DND-41 (cell line): ENCODE data around the gene PLEKHA3.

Experiments
- ATAC-seq: fragments of 200-7000 bp; cut with Tn5 transposase; 3 replicates; pipeline ENCODE4 v1.9.1; 2021; ENCODE audit warnings: low read depth; ENCODE audit not compliant: insufficient read depth
- DNase-seq: peaks from one replicate; pipeline ENCODE4 v3.0.0-alpha.2; 2020
- H2AFZ ChIP-seq: 2 replicates; pipeline ENCODE4 v1.6.0; 2012; ENCODE audit warnings: low read depth, low read length
- H3K27ac ChIP-seq: 2 replicates; pipeline ENCODE4 v1.5.1; 2012; ENCODE audit warnings: low read length, inconsistent platforms
- H3K27me3 ChIP-seq: fragments of 200-600 bp; sonication (generic); 2 replicates; pipeline ENCODE4 v1.6.0; 2012; ENCODE audit warnings: low read length, mild to moderate bottlenecking, inconsistent platforms; ENCODE audit not compliant: insufficient read depth, poor library complexity
- H3K36me3 ChIP-seq: 2 replicates; pipeline ENCODE4 v1.5.1; 2012; ENCODE audit warnings: low read length, inconsistent platforms; ENCODE audit not compliant: insufficient read depth
- H3K4me1 ChIP-seq: 2 replicates; pipeline ENCODE4 v1.5.1; 2012; ENCODE audit warnings: mild to moderate bottlenecking, low read length; ENCODE audit not compliant: insufficient read depth
- H3K4me2 ChIP-seq: 2 replicates; pipeline ENCODE4 v1.6.0; 2012; ENCODE audit warnings: mild to moderate bottlenecking, moderate library complexity, low read length, inconsistent platforms; ENCODE audit not compliant: insufficient read depth
- H3K4me3 ChIP-seq, 2 experiments: fragments of 200-600 bp in 1 of 2; shearing (Covaris generic) in 1 of 2; 2 replicates each; pipeline ENCODE4 v1.5.1; 2012 to 2016; ENCODE audit warnings: inconsistent platforms in 2 of 2, low read length in 2 of 2, mild to moderate bottlenecking in 2 of 2, low read depth in 1 of 2, moderate library complexity in 1 of 2
- H3K79me2 ChIP-seq: 2 replicates; pipeline ENCODE4 v1.6.0; 2012; ENCODE audit warnings: low read length, inconsistent platforms; ENCODE audit not compliant: insufficient read depth
- H3K9ac ChIP-seq: 2 replicates; pipeline ENCODE4 v1.6.0; 2012; ENCODE audit warnings: low read depth, mild to moderate bottlenecking, inconsistent platforms, low read length, moderate library complexity
- H3K9me3 ChIP-seq: 2 replicates; pipeline ENCODE4 v1.5.1; 2012; ENCODE audit warnings: low read length, moderate library complexity, mild to moderate bottlenecking, inconsistent platforms; ENCODE audit not compliant: insufficient read depth, severe bottlenecking
- H4K20me1 ChIP-seq: 2 replicates; pipeline ENCODE4 v1.6.0; 2012; ENCODE audit warnings: low read length; ENCODE audit not compliant: insufficient read depth
- CTCF ChIP-seq: IDR thresholded peaks from 2 replicates; pipeline ENCODE4 v1.5.1; 2012; ENCODE audit warnings: borderline replicate concordance, low read length, moderate library complexity, mild to moderate bottlenecking; ENCODE audit not compliant: poor library complexity, severe bottlenecking; ENCODE audit errors: extremely low read depth
- EZH2 ChIP-seq: IDR thresholded peaks from 3 replicates; pipeline ENCODE4 v1.6.1; 2012; ENCODE audit warnings: borderline replicate concordance, low read depth, mild to moderate bottlenecking, moderate library complexity, low read length, inconsistent platforms; ENCODE audit not compliant: severe bottlenecking

PLEKHA3 gene

GRCh38 chr2:178473373-178473772 is 6.9 kb upstream of the PLEKHA3 start:
- Histone ChIP-seq H3K27me3 (no peaks in the 10 kb centered on the region), H3K4me3 (no peak overlapping the region), H2AFZ (no peak overlapping the region), H3K9me3 (no peaks in the 10 kb centered on the region), H3K27ac (no peak overlapping the region), H3K4me2 (no peak overlapping the region), H3K79me2 (peaks cover 26% of the 10 kb centered on the region), H3K36me3 (peaks cover 6% of the 10 kb centered on the region; the same call in 1 of the 2 replicates), H3K4me1 (peaks cover 21% of the 10 kb centered on the region), H4K20me1 (no peaks in the 10 kb centered on the region), H3K9ac (no peak overlapping the region)
- ATAC-seq (no peak), DNase-seq (no peak)
- no peak for TF ChIP-seq EZH2
- no peak for TF ChIP-seq CTCF

GRCh38 chr2:178473931-178474330 is 6.3 kb upstream of the PLEKHA3 start:
- peaks cover 21% of the 10 kb centered on the region for H3K4me1 ChIP-seq
- H3K9me3 ChIP-seq, result no peaks in the 10 kb centered on the region
- DNase-seq, result no peak
- H3K4me2 ChIP-seq, result no peak overlapping the region
- H3K4me3 ChIP-seq, result no peak overlapping the region
- no peaks in the 10 kb centered on the region for H3K27me3 ChIP-seq
- H3K27ac ChIP-seq, result no peak overlapping the region
- no peaks in the 10 kb centered on the region for H4K20me1 ChIP-seq
- peaks cover 26% of the 10 kb centered on the region for H3K79me2 ChIP-seq
- peaks cover 4% of the 10 kb centered on the region; the same call in 1 of the 2 replicates for H3K36me3 ChIP-seq
- no peak for ATAC-seq
- no peak overlapping the region for H2AFZ ChIP-seq
- H3K9ac ChIP-seq, result no peak overlapping the region
- TF ChIP-seq CTCF, result no peak
- TF ChIP-seq EZH2, result no peak

GRCh38 chr2:178474560-178474959 is 5.7 kb upstream of the PLEKHA3 start:
- H3K36me3 ChIP-seq, result no peaks in the 10 kb centered on the region
- peaks cover 27% of the 10 kb centered on the region for H3K4me1 ChIP-seq
- ATAC-seq, result no peak
- H3K79me2 ChIP-seq, result peaks cover 26% of the 10 kb centered on the region
- no peaks in the 10 kb centered on the region for H3K27me3 ChIP-seq
- TF ChIP-seq EZH2, result no peak
- no peak for TF ChIP-seq CTCF
- no peak overlapping the region for H3K9ac ChIP-seq
- H2AFZ ChIP-seq, result no peak overlapping the region
- no peaks in the 10 kb centered on the region for H4K20me1 ChIP-seq
- H3K9me3 ChIP-seq, result no peaks in the 10 kb centered on the region
- no peak overlapping the region for H3K4me3 ChIP-seq
- DNase-seq, result no peak
- no peak overlapping the region for H3K27ac ChIP-seq
- no peak overlapping the region for H3K4me2 ChIP-seq

- Histone ChIP-seq H3K36me3 (no peaks in the 10 kb centered on the region), H3K27me3 (no peaks in the 10 kb centered on the region), H3K4me2 (peak overlapping the region; percentile 69), H4K20me1 (peaks cover 3% of the 10 kb centered on the region; the same call in 1 of the 2 replicates), H3K9ac (no peak overlapping the region), H3K4me1 (peaks cover 38% of the 10 kb centered on the region), H3K4me3 (peak overlapping the region in 1 of 2 experiments; percentile 88; a peak in 1 of 4 replicates), H3K79me2 (peaks cover 38% of the 10 kb centered on the region), H3K27ac (no peak overlapping the region), H3K9me3 (no peaks in the 10 kb centered on the region), H2AFZ (no peak overlapping the region)
- DNase-seq (no peak), ATAC-seq (no peak)
- no peak for TF ChIP-seq CTCF
- TF ChIP-seq EZH2, result no peak
Observed at GRCh38 chr2:178476477-178476876, 3.8 kb upstream of the PLEKHA3 start.
